Caco-2 (cell line): Measurements from ENCODE around the gene NELFA. TPM values are rescaled to one million over a fixed set of nuclear protein-coding genes. Genes with fewer than 3 reads are reported as not detected.

Experiments used
- BruUV-seq: library from RNA; stranded (reverse); fragments of 400-500 nt; replicated peaks from 2 replicates; lab custom pipeline; 2021; lab: Mats Ljungman, UMichigan
- CTCF ChIA-PET: fragments of 300-600 bp; sonication (Branson Sonifier 250); formaldehyde crosslinking; loops from one replicate; lab custom pipeline; 2022; ENCODE audit warnings: antibody characterized with exemption; lab: Charles Lee
- POLR2A ChIA-PET: fragments of 300-600 bp; sonication (Branson Sonifier 250); formaldehyde crosslinking; loops from one replicate; lab custom pipeline; 2022; ENCODE audit warnings: antibody characterized with exemption; lab: Charles Lee
- DNase-seq, 2 experiments: peaks; one replicate each; pipeline versions ENCODE4 v3.0.0 to v3.0.0-alpha.2; 2020 to 2022
- H3K27me3 ChIP-seq: replicated peaks from 2 replicates; pipeline ENCODE4 v1.6.0; 2011; ENCODE audit warnings: low read length; ENCODE audit not compliant: control insufficient read depth, insufficient read depth
- H3K36me3 ChIP-seq: 2 replicates; pipeline ENCODE4 v1.5.1; 2011; ENCODE audit warnings: low read length; ENCODE audit not compliant: control insufficient read depth, insufficient read depth
- H3K4me1 ChIP-seq: fragments of 250-450 bp; sonication (Bioruptor Pico); 2 replicates; pipeline ENCODE4 v1.5.1; 2020; ENCODE audit warnings: mild to moderate bottlenecking
- H3K4me3 ChIP-seq: 2 replicates; pipeline ENCODE4 v1.5.1; 2011; ENCODE audit warnings: low read depth, mild to moderate bottlenecking, control low read depth, low read length
- H3K9me3 ChIP-seq: fragments of 250-450 bp; sonication (Bioruptor Pico); 2 replicates; pipeline ENCODE4 v1.5.1; 2020; ENCODE audit warnings: mild to moderate bottlenecking, moderate library complexity
- H3K27ac Mint-ChIP-seq: one replicate; pipeline ENCODE4 v1.8.0; 2022; ENCODE audit warnings: mixed read lengths; ENCODE audit not compliant: unreplicated experiment
- H3K27me3 Mint-ChIP-seq: one replicate; pipeline ENCODE4 v1.8.0; 2022; ENCODE audit warnings: mixed read lengths; ENCODE audit not compliant: insufficient read depth, unreplicated experiment
- H3K36me3 Mint-ChIP-seq: one replicate; pipeline ENCODE4 v1.8.0; 2022; ENCODE audit warnings: mild to moderate bottlenecking, mixed read lengths; ENCODE audit not compliant: insufficient read depth, unreplicated experiment
- H3K4me1 Mint-ChIP-seq: one replicate; pipeline ENCODE4 v1.8.0; 2022; ENCODE audit warnings: low read depth, mixed read lengths; ENCODE audit not compliant: unreplicated experiment
- H3K4me3 Mint-ChIP-seq: one replicate; pipeline ENCODE4 v1.8.0; 2022; ENCODE audit warnings: mild to moderate bottlenecking, moderate library complexity, mixed read lengths; ENCODE audit not compliant: unreplicated experiment
- H3K9me3 Mint-ChIP-seq: one replicate; pipeline ENCODE4 v1.8.0; 2022; ENCODE audit warnings: mixed read lengths; ENCODE audit not compliant: unreplicated experiment
- CTCF ChIP-seq, 2 experiments: fragments of 200-600 bp in 1 of 2; IDR thresholded peaks; 1 replicate in 1 of 2; 2 replicates in 1 of 2; pipeline versions ENCODE4 v1.5.1 to v1.8.0; 2011 to 2022; ENCODE audit warnings: antibody characterized with exemption in 1 of 2, control low read depth in 1 of 2, inconsistent platforms in 1 of 2, low read depth in 1 of 2, low read length in 1 of 2, mild to moderate bottlenecking in 1 of 2, moderate library complexity in 1 of 2; ENCODE audit not compliant: insufficient read depth in 1 of 2, severe bottlenecking in 1 of 2, unreplicated experiment in 1 of 2
- intact Hi-C: fragments of 100-400 bp; cut with micrococcal nuclease; formaldehyde crosslinking; loops from one replicate; pipeline ENCODE4 v1.10.0; 2022; ENCODE audit not compliant: unreplicated experiment
- total RNA-seq: library from RNA; stranded (reverse); gene quantifications from 2 replicates; pipeline ENCODE4 v1.2.3, GENCODE V29; 2022

Gene NELFA
- total RNA-seq, 1 experiment from 2014 or later, result 53.0 TPM

GRCh38 chr4:1952719-1953118 lies 56.1 kb downstream of the NELFA start:
- Mint-ChIP-seq H3K27ac (no peak overlapping the region), H3K36me3 (peaks cover 80% of the 10 kb centered on the region), H3K9me3 (no peaks in the 10 kb centered on the region), H3K4me3 (no peak overlapping the region), H3K27me3 (no peaks in the 10 kb centered on the region), H3K4me1 (no peaks in the 10 kb centered on the region)
- Histone ChIP-seq H3K36me3 (no peaks in the 10 kb centered on the region; the same call in 1 of the 2 replicates), H3K4me3 (no peak overlapping the region), H3K9me3 (no peaks in the 10 kb centered on the region), H3K27me3 (no peaks in the 10 kb centered on the region), H3K4me1 (no peaks in the 10 kb centered on the region)
- TF ChIP-seq CTCF (IDR thresholded peaks at IDR 0.05; ENCODE audit: insufficient read depth in 1 of 2, low read depth in 1 of 2, low read length in 1 of 2, severe bottlenecking in 1 of 2, unreplicated experiment in 1 of 2), result no peak
- intact Hi-C loops, result no loop called here
- DNase-seq, result no peak
- ChIA-PET CTCF (no interaction called here), POLR2A (no interaction called here)
- BruUV-seq, result no TSS peak

GRCh38 chr4:1952058-1952700 lies 56.6 kb downstream of the NELFA start:
- Mint-ChIP-seq H3K36me3 (peaks cover 80% of the 10 kb centered on the region), H3K27ac (no peak overlapping the region), H3K4me3 (no peak overlapping the region), H3K9me3 (no peaks in the 10 kb centered on the region), H3K4me1 (no peaks in the 10 kb centered on the region), H3K27me3 (no peaks in the 10 kb centered on the region)
- no peaks in the 10 kb centered on the region for H3K9me3 ChIP-seq
- no peak overlapping the region for H3K4me3 ChIP-seq
- no peak for DNase-seq
- no peaks in the 10 kb centered on the region for H3K27me3 ChIP-seq
- CTCF ChIA-PET, result no interaction called here
- no peaks in the 10 kb centered on the region for H3K4me1 ChIP-seq
- H3K36me3 ChIP-seq, result no peaks in the 10 kb centered on the region; the same call in 1 of the 2 replicates
- POLR2A ChIA-PET, result no interaction called here
- no peak for TF ChIP-seq CTCF (IDR thresholded peaks at IDR 0.05; ENCODE audit: insufficient read depth in 1 of 2, low read depth in 1 of 2, low read length in 1 of 2, severe bottlenecking in 1 of 2, unreplicated experiment in 1 of 2)
- intact Hi-C loops, result no loop called here
- no TSS peak for BruUV-seq

- Histone ChIP-seq H3K4me3 (no peak overlapping the region), H3K4me1 (no peaks in the 10 kb centered on the region), H3K36me3 (no peaks in the 10 kb centered on the region; the same call in 1 of the 2 replicates), H3K9me3 (no peaks in the 10 kb centered on the region), H3K27me3 (no peaks in the 10 kb centered on the region)
- Mint-ChIP-seq H3K9me3 (no peaks in the 10 kb centered on the region), H3K27me3 (no peaks in the 10 kb centered on the region), H3K4me3 (no peak overlapping the region), H3K4me1 (no peaks in the 10 kb centered on the region), H3K36me3 (peaks cover 75% of the 10 kb centered on the region), H3K27ac (no peak overlapping the region)
- ChIA-PET POLR2A (no interaction called here), CTCF (no interaction called here)
- intact Hi-C loops, result no loop called here
- no peak for DNase-seq
- TF ChIP-seq CTCF (IDR thresholded peaks at IDR 0.05; ENCODE audit: insufficient read depth in 1 of 2, low read depth in 1 of 2, low read length in 1 of 2, severe bottlenecking in 1 of 2, unreplicated experiment in 1 of 2), result no peak
- BruUV-seq, result no TSS peak
These were observed 58.4 kb downstream of the NELFA start for GRCh38 chr4:1950369-1950768.
